Type B pancreatic cell (in vitro differentiated cells): ENCODE measurements around the gene PITPNC1. TPM values are rescaled to one million over a fixed set of nuclear protein-coding genes. Genes with fewer than 3 reads are reported as not detected.

Experiments used
- DNase-seq: peaks from one replicate; pipeline ENCODE4 v3.0.0; 2021; ENCODE audit warnings: mixed read lengths; ENCODE audit not compliant: unreplicated experiment; ENCODE audit errors: extremely low spot score
- H3K27ac Mint-ChIP-seq: 2 replicates; pipeline ENCODE4 v1.8.0; 2021; ENCODE audit warnings: mild to moderate bottlenecking, mixed read lengths
- H3K27me3 Mint-ChIP-seq: 2 replicates; pipeline ENCODE4 v1.8.0; 2021; ENCODE audit warnings: mixed read lengths
- H3K36me3 Mint-ChIP-seq: 2 replicates; pipeline ENCODE4 v1.8.0; 2021; ENCODE audit warnings: mixed read lengths
- H3K4me1 Mint-ChIP-seq: one replicate; pipeline ENCODE4 v1.8.0; 2021; ENCODE audit warnings: mixed read lengths; ENCODE audit not compliant: unreplicated experiment
- H3K4me3 Mint-ChIP-seq: 2 replicates; pipeline ENCODE4 v1.8.0; 2021; ENCODE audit warnings: mild to moderate bottlenecking, mixed read lengths
- H3K9me3 Mint-ChIP-seq: 2 replicates; pipeline ENCODE4 v1.8.0; 2021; ENCODE audit warnings: mixed read lengths
- total RNA-seq: library from RNA; stranded (reverse); gene quantifications from 2 replicates; pipeline ENCODE4 v1.2.1, GENCODE V29; 2021; ENCODE audit warnings: low replicate concordance
- TF ChIP-seq, protein P1 (sequence below): fragments of 200-600 bp; sonication (generic); conservative IDR thresholded peaks from 2 replicates; pipeline ENCODE4 v1.5.0; 2021; ENCODE audit warnings: antibody characterized with exemption, mild to moderate bottlenecking

PITPNC1 gene
- total RNA-seq, 1 donor from 2014 or later: 18.7 TPM

DNA sequence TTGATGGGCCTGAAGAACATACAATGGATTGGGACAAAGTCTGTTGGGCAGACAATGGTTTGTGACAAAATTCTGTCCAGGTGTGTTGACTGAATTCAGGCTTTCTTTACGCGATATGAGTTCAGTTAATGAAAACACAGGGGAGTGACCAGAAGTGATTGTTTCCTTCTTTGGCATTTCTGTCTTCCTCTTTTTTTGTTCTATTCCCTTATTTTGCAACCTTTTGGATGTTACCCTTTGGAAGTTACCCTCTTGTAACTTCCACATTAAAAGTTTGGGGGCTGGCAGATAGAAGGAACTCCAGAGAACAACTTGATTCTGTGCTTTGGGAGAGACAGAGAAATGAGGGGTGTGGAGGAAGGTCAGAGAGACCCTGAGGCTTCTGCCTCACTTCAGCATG, 126.7 kb downstream of the PITPNC1 start:
- TF ChIP-seq, protein P1, sequence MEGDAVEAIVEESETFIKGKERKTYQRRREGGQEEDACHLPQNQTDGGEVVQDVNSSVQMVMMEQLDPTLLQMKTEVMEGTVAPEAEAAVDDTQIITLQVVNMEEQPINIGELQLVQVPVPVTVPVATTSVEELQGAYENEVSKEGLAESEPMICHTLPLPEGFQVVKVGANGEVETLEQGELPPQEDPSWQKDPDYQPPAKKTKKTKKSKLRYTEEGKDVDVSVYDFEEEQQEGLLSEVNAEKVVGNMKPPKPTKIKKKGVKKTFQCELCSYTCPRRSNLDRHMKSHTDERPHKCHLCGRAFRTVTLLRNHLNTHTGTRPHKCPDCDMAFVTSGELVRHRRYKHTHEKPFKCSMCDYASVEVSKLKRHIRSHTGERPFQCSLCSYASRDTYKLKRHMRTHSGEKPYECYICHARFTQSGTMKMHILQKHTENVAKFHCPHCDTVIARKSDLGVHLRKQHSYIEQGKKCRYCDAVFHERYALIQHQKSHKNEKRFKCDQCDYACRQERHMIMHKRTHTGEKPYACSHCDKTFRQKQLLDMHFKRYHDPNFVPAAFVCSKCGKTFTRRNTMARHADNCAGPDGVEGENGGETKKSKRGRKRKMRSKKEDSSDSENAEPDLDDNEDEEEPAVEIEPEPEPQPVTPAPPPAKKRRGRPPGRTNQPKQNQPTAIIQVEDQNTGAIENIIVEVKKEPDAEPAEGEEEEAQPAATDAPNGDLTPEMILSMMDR: no peak
- DNase-seq: no peak

DNA sequence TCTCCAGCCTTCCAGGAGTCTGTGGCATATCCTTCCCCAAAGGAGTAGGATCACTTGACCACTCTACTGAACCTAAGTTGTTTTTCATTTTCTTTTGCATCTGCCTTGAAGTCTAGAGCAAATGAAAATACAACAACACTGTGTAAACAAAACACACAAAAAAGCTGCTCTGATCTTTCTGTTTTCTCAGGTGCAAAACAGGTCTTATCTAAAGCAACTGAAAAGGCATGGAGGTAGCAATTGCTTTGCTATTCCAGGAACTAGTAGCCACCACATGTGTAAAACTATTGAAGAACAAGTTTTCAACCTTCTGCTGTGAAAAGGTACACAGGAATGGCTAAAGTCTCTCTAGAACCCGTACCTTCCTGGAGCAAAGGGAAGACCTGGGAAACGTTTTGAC, 127.1 kb downstream of the PITPNC1 start:
- peaks cover 9% of the 10 kb centered on the region for H3K9me3 Mint-ChIP-seq
- H3K27ac Mint-ChIP-seq: no peak overlapping the region
- no peaks in the 10 kb centered on the region for H3K4me1 Mint-ChIP-seq
- DNase-seq: no peak
- H3K4me3 Mint-ChIP-seq: no peak overlapping the region
- H3K36me3 Mint-ChIP-seq: peaks cover 15% of the 10 kb centered on the region
- TF ChIP-seq, protein P1: no peak
- no peaks in the 10 kb centered on the region for H3K27me3 Mint-ChIP-seq

More for the DNA sequence above, 126.7 kb downstream of the PITPNC1 start:
- Mint-ChIP-seq H3K4me1 (no peaks in the 10 kb centered on the region), H3K9me3 (peaks cover 9% of the 10 kb centered on the region), H3K36me3 (peaks cover 15% of the 10 kb centered on the region), H3K4me3 (no peak overlapping the region), H3K27me3 (no peaks in the 10 kb centered on the region), H3K27ac (no peak overlapping the region)

DNA sequence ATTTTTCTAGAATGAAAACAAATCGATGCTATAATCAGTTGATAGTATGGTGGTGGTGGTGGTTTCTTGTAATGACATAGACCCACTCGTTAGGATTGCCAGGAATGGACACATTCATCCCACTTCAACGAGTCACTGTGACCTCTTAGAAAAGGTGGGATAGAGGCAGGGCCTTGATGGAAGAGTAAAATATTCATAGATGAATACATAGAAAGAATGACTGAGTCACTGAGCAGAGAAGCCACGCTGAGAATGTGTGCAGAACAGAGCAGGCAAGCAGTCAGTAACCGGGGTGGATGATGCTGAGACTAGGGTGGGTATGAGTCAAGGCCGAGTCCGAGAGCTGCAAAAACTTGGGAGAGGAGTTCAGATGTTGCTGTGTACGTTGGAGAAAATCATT, 129.9 kb downstream of the PITPNC1 start:
- TF ChIP-seq, protein P1: no peak
- Mint-ChIP-seq H3K4me1 (no peaks in the 10 kb centered on the region), H3K9me3 (peaks cover 9% of the 10 kb centered on the region), H3K27me3 (no peaks in the 10 kb centered on the region), H3K4me3 (no peak overlapping the region), H3K36me3 (peaks cover 14% of the 10 kb centered on the region), H3K27ac (no peak overlapping the region)
- DNase-seq: no peak

DNA sequence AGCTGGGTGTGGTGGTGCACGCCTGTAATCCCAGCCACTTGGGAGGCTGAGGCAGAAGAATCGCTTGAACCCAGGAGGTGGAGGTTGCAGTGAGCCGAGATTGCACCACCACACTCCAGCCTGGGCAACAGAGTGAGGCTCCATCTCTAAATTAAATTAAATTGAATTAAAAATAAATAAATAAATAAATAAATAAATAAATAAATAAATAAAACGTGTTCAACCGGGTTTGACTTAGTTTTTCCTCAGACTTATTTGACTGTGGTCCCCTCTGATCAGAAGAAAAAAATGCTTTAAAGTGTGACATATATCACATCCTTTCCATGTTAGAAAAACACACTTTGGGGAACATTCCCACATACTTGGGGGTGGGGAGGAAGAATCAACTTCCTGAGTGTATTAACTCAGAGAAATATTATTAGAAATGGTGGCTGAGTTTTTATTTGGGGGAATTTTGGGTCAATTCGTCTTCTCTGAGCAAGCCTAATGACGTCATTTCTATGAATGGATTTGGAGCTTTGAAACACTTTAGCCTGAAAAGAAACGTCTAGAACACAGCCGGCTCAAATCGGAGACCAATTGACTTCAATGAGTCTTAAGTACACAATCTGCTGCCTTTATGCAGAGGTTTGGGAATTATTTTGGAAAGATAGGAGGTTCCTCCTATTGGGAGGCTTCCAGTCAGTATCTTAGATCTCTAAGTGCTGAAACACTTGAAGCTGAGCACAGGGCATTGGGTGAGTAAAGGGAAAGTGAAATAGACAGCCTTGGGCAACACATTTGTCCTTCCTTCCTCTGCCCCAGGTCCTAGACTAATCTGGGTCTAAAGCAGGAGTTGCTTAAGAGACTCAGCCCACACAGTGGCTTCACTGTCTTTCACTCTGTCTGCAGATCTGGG, 132.6 kb downstream of the PITPNC1 start:
- Mint-ChIP-seq H3K4me1 (peaks cover 4% of the 10 kb centered on the region), H3K27me3 (no peaks in the 10 kb centered on the region), H3K36me3 (peaks cover 8% of the 10 kb centered on the region), H3K27ac (no peak overlapping the region), H3K9me3 (peaks cover 9% of the 10 kb centered on the region), H3K4me3 (no peak overlapping the region)
- TF ChIP-seq, protein P1: no peak
- no peak for DNase-seq

DNA sequence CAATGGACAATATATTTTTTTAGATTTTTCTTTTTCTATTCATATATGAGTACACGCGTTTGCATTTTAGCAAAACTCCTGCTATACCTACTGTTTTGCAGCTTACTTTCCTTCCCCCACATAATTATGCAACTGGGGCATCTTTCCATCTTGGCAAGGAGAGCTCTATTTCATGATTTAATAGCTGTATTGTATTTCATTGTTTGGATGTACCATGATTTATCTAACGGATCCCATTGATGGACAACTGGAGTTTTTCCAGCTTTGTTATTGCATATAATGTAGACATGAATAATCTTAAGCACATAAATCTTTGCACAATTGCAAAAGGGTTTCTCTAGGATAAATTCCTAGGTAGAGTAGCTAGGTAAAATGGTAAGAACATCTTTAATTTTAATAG, 133.9 kb downstream of the PITPNC1 start:
- Mint-ChIP-seq H3K36me3 (peaks cover 8% of the 10 kb centered on the region), H3K4me3 (no peak overlapping the region), H3K4me1 (peaks cover 14% of the 10 kb centered on the region), H3K9me3 (peaks cover 9% of the 10 kb centered on the region), H3K27me3 (no peaks in the 10 kb centered on the region), H3K27ac (no peak overlapping the region)
- no peak for DNase-seq
- TF ChIP-seq, protein P1: no peak
